ENCODE data around the gene PLAC9. TPM values are rescaled to one million over a fixed set of nuclear protein-coding genes. Genes with fewer than 3 reads are reported as not detected.

Gene PLAC9
- total and polyA plus RNA-seq, 2 donors (not counting 3 experiments of a cell fraction or from before 2014, with no cell fraction given): 1.7 to 2.0 TPM

GRCh38 chr10:80131499-80131901 is 1.0 kb upstream of the PLAC9 start:
- Histone ChIP-seq H3K4me3 (replicated peaks in 1 of 3; ENCODE audit: insufficient read depth in 1 of 3, low read depth in 1 of 3, low read length in 3 of 3) (no peak overlapping the region), H3K27me3 (ENCODE audit: control insufficient read depth in 2 of 2, insufficient read depth in 2 of 2, low read length in 2 of 2) (peaks cover 0 to 2% of the 10 kb centered on the region in 2 experiments), H4K20me1 (replicated peaks; ENCODE audit: control insufficient read depth, extremely low read depth, insufficient read depth, low read length) (no peaks in the 10 kb centered on the region), H3K4me2 (ENCODE audit: insufficient read depth, low read length) (no peak overlapping the region), H2AFZ (ENCODE audit: low read depth, low read length) (no peak overlapping the region), H3K36me3 (ENCODE audit: control insufficient read depth in 2 of 2, extremely low read depth in 1 of 2, insufficient read depth in 2 of 2, low read length in 2 of 2) (no peaks in the 10 kb centered on the region), H3K27ac (ENCODE audit: insufficient read depth, low read depth, low read length) (no peak overlapping the region), H3K9me3 (replicated peaks; ENCODE audit: control insufficient read depth, insufficient read depth, low read length) (no peaks in the 10 kb centered on the region), H3K9me1 (replicated peaks; ENCODE audit: control insufficient read depth, extremely low read depth, insufficient read depth, low read length) (no peaks in the 10 kb centered on the region), H3K4me1 (ENCODE audit: control insufficient read depth, extremely low read depth, insufficient read depth, low read length) (peaks cover 10% of the 10 kb centered on the region), H3K9ac (replicated peaks; ENCODE audit: extremely low read depth, insufficient read depth, low read length) (no peak overlapping the region), H3K79me2 (ENCODE audit: control insufficient read depth, insufficient read depth, low read length) (no peaks in the 10 kb centered on the region)
- TF ChIP-seq GATA2 (IDR thresholded peaks at IDR 0.05; ENCODE audit: insufficient read depth, insufficient read length, low read depth, low read length) (no peak), MAX (IDR thresholded peaks at IDR 0.05; ENCODE audit: insufficient read depth, insufficient read length) (no peak), CTCF (IDR thresholded peaks at IDR 0.05; ENCODE audit: extremely low read depth in 1 of 2, insufficient read depth in 1 of 2, low read depth in 1 of 2, low read length in 2 of 2) (no peak), FOS (IDR thresholded peaks at IDR 0.05; ENCODE audit: borderline replicate concordance, insufficient read depth, low read length) (no peak)
- CTCF ChIA-PET: interaction anchor here (1.3 to 4.2 kb wide), 3 partner anchors 13 to 73 kb away, joined by 3 to 17 read pairs (median 8); no protein-coding TSS in a partner anchor
- POLR2A ChIA-PET: interaction anchor here (0.6 kb wide), 1 partner anchor 16 kb away, joined by 3 read pairs; no protein-coding TSS in a partner anchor
- intact Hi-C loops (cut with micrococcal nuclease): loop anchor here (5.0 kb wide), 1 partner anchor 74 kb away; no protein-coding TSS in a partner anchor
- BruUV-seq (replicated peaks): no TSS peak
- DNase-seq (ENCODE audit: low read depth, low spot score): no peak
- dilution Hi-C loops (cut with MboI; ENCODE audit: extremely low pct_ligation_motif_present, low sequenced_read_pairs): no loop called here
- FAIRE-seq: no peak
